Measurements from ENCODE around the gene CHAD. TPM values are rescaled to one million over a fixed set of nuclear protein-coding genes. Genes with fewer than 3 reads are reported as not detected.

The CHAD gene
- total and polyA plus RNA-seq, 2 donors (not counting 3 experiments of a cell fraction or from before 2014, with no cell fraction given): not detected

GRCh38 chr17:50508573-50509460 is 40.1 kb upstream of the CHAD start:
- Histone ChIP-seq H3K4me1 (ENCODE audit: control insufficient read depth, extremely low read depth, insufficient read depth, low read length) (peaks cover 4% of the 10 kb centered on the region), H3K27ac (ENCODE audit: insufficient read depth, low read depth, low read length) (peak overlapping the region; percentile 17), H4K20me1 (replicated peaks; ENCODE audit: control insufficient read depth, extremely low read depth, insufficient read depth, low read length) (no peaks in the 10 kb centered on the region), H3K27me3 (ENCODE audit: control insufficient read depth in 2 of 2, insufficient read depth in 2 of 2, low read length in 2 of 2) (peaks cover 5 to 7% of the 10 kb centered on the region in 2 experiments), H3K9ac (replicated peaks; ENCODE audit: extremely low read depth, insufficient read depth, low read length) (peak overlapping the region; percentile 50), H3K4me3 (replicated peaks in 1 of 3; ENCODE audit: insufficient read depth in 1 of 3, low read depth in 1 of 3, low read length in 3 of 3) (peak overlapping the region; percentile 43 to 74 (median 64)), H3K4me2 (ENCODE audit: insufficient read depth, low read length) (peak overlapping the region; percentile 61), H2AFZ (ENCODE audit: low read depth, low read length) (peak overlapping the region; percentile 56), H3K9me1 (replicated peaks; ENCODE audit: control insufficient read depth, extremely low read depth, insufficient read depth, low read length) (no peaks in the 10 kb centered on the region), H3K9me3 (replicated peaks; ENCODE audit: control insufficient read depth, insufficient read depth, low read length) (no peaks in the 10 kb centered on the region), H3K36me3 (ENCODE audit: control insufficient read depth in 2 of 2, extremely low read depth in 1 of 2, insufficient read depth in 2 of 2, low read length in 2 of 2) (no peaks in the 10 kb centered on the region), H3K79me2 (ENCODE audit: control insufficient read depth, insufficient read depth, low read length) (no peaks in the 10 kb centered on the region)
- intact Hi-C loops (cut with micrococcal nuclease) (no loop called here), dilution Hi-C loops (cut with MboI; ENCODE audit: extremely low pct_ligation_motif_present, low sequenced_read_pairs) (no loop called here)
- ChIA-PET CTCF (interaction anchor here (1.5 to 1.6 kb wide), 2 partner anchors 8 to 31 kb away, joined by 3 to 12 read pairs; no protein-coding TSS in a partner anchor), POLR2A (no interaction called here)
- TF ChIP-seq POLR2A (IDR thresholded peaks at IDR 0.05; ENCODE audit: low read depth, low read length) (peak; percentile 54), GATA2 (IDR thresholded peaks at IDR 0.05; ENCODE audit: insufficient read depth, insufficient read length, low read depth, low read length) (no peak)
- no peak for DNase-seq (ENCODE audit: low read depth, low spot score)
- FAIRE-seq: peak; percentile 70
- BruUV-seq (replicated peaks): no TSS peak

GRCh38 chr17:50507871-50508572 is 39.3 kb upstream of the CHAD start, which contains the start of gene MYCBPAP:
Gene MYCBPAP (plus strand): TSS chr17:50508439. CDS start chr17:50508675, 236 bp downstream.
- peak within 1 kb of the TSS; percentile 45 to 74 (median 64) for H3K4me3 ChIP-seq (replicated peaks in 1 of 3; ENCODE audit: insufficient read depth in 1 of 3, low read depth in 1 of 3, low read length in 3 of 3)
- FAIRE-seq (no peak), DNase-seq (ENCODE audit: low read depth, low spot score) (peak; percentile 75)
- CTCF ChIA-PET: no interaction called here
- peak within 1 kb of the TSS; percentile 56 for H2AFZ ChIP-seq (ENCODE audit: low read depth, low read length)
- no peaks in the 10 kb centered on the region for H3K36me3 ChIP-seq (ENCODE audit: control insufficient read depth in 2 of 2, extremely low read depth in 1 of 2, insufficient read depth in 2 of 2, low read length in 2 of 2)
- no peaks in the 10 kb centered on the region for H3K9me3 ChIP-seq (replicated peaks; ENCODE audit: control insufficient read depth, insufficient read depth, low read length)
- H3K79me2 ChIP-seq (ENCODE audit: control insufficient read depth, insufficient read depth, low read length): no peaks in the 10 kb centered on the region
- peak; percentile 60 for TF ChIP-seq POLR2AphosphoS5 (IDR thresholded peaks at IDR 0.05; ENCODE audit: insufficient read depth, low read depth, low read length)
- TF ChIP-seq FOS (IDR thresholded peaks at IDR 0.05; ENCODE audit: borderline replicate concordance, insufficient read depth, low read length): no peak
- no peak for TF ChIP-seq EZH2 (IDR thresholded peaks at IDR 0.05; ENCODE audit: borderline replicate concordance, low read depth, low read length, severe bottlenecking)
- peak in 1 of 2 donors; percentile 29 for TF ChIP-seq CTCF (IDR thresholded peaks at IDR 0.05; ENCODE audit: extremely low read depth in 1 of 2, insufficient read depth in 1 of 2, low read depth in 1 of 2, low read length in 2 of 2)
- no peaks in the 10 kb centered on the region for H4K20me1 ChIP-seq (replicated peaks; ENCODE audit: control insufficient read depth, extremely low read depth, insufficient read depth, low read length)
- intact Hi-C loops (cut with micrococcal nuclease) (no loop called here), dilution Hi-C loops (cut with MboI; ENCODE audit: extremely low pct_ligation_motif_present, low sequenced_read_pairs) (no loop called here)
- no peaks in the 10 kb centered on the region for H3K9me1 ChIP-seq (replicated peaks; ENCODE audit: control insufficient read depth, extremely low read depth, insufficient read depth, low read length)
- peaks cover 5 to 7% of the 10 kb centered on the region in 2 experiments for H3K27me3 ChIP-seq (ENCODE audit: control insufficient read depth in 2 of 2, insufficient read depth in 2 of 2, low read length in 2 of 2)
- peak within 1 kb of the TSS; percentile 52 for H3K9ac ChIP-seq (replicated peaks; ENCODE audit: extremely low read depth, insufficient read depth, low read length)
- H3K27ac ChIP-seq (ENCODE audit: insufficient read depth, low read depth, low read length): peak within 1 kb of the TSS; percentile 17
- H3K4me1 ChIP-seq (ENCODE audit: control insufficient read depth, extremely low read depth, insufficient read depth, low read length): peaks cover 4% of the 10 kb centered on the region
- POLR2A ChIA-PET: no interaction called here
- peak within 1 kb of the TSS; percentile 61 for H3K4me2 ChIP-seq (ENCODE audit: insufficient read depth, low read length)
- no TSS peak for BruUV-seq (replicated peaks)
